ENCODE data around the gene LRIT1.

GRCh38 chr10:84204610-84205009, 36.7 kb downstream of the LRIT1 start:
- TF ChIP-seq CTCF (IDR thresholded peaks at IDR 0.05): no peak
- no peak for TF ChIP-seq POLR2A (IDR thresholded peaks at IDR 0.05)
